DMS79 (cell line): Measurements from ENCODE around the gene MAN1B1.
"Not testable (repeated sequence)": the region's sequence is repeated elsewhere in the genome, so short reads cannot be mapped to it uniquely, and the experiment has no call there.

Experiments
- DNase-seq: peaks from one replicate; lab custom pipeline; 2025; lab: John Stamatoyannopoulos, UW

MAN1B1 gene

DNA sequence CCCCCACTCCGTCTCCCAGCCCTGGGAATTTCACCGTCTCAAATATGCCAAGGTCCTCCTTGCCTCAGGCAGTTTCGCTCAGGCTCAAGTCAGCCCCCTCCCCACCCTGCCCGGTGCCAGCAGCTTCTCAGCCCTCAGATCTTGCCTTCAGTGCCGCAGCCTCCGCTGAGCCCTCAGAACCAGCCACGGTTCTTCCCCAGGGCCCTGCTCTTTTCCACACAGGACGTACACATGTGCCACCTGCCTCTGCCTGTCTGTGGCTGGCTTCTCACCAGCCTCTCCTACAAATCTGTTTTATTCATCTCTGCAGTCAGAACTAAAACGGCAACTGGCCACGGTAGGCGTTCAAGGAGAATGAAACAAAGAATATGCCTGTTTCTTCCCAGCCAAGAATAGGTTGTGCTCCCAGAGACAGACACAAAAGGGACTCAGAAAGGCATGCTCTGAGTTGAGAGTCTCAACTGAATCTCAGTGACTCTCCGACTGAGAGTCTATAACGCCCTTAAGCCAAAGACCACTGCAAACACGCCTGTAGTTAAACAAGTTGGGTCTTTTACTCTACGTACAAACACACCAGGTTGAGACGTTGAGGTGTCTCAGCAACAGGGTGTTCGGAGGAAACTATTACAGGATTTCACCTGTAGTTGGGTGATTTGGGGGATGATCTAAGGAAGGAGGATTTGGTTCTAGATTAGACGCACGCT, 41.5 kb downstream of the MAN1B1 start:
- no peak for DNase-seq

DNA sequence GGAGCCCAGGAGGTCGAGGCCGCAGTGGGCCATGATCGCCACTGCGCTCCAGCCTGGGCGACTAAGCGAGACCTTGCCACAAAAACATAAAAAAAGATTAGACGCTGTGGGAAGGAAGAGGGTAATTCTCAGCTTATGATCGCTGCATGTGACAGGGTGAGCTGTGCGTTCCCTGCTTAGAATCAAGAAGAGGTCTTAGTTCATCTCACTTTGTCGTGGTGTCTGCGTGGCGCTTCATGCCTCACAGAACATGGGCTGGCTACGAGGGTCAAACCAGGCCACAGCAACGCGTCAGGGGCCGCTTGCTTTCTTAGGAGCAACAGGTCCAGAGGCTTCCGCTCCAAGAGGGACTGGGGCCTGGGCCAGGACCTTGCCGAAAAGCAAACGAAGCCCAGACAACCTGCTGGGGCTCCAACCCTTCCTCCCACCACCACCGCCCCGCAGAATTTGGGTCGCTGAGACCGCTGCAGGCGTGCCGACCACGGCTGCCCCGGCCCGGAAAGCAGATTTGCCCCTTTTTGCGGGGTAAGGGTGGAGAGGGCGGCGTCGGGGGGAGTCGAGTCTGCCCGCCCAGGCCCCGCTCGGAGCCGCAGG, 42.2 kb downstream of the MAN1B1 start:
- no peak for DNase-seq

DNA sequence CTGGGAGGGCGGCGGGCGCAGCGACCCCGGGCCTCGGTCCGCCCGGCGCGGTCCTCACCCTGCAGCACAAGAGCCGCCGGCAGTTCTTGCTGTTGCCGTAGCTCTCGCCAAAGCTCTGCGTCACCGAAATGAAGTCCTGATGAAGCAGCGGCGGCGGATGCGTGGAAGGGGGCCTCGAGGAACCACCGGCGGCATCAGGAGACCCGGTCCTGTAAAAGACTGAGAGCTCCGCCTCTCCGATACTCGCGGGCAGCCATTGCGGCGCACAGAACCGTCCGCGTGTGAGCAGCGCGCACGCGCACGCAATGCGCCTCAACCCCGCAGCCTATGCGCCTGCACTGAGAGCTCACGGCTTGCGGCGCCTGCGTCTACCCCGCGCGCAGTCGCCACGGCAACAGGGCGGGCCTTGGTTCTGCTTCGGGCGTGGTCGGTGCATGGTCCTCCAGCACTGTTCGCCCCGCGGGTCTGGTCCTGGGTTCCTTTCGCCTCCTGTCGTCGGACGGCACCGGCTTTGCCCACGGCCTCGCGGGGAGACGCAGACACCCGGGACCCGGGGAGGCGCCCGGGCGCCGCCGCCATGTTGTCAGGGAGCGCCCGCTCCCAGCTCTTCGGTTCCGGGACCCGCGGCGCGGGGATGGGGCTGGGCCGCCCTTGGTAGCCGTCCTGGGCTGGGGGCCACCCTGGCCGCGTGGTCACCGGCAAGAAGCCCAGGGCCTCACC, 42.8 kb downstream of the MAN1B1 start:
- DNase-seq = peak; percentile 67

DNA sequence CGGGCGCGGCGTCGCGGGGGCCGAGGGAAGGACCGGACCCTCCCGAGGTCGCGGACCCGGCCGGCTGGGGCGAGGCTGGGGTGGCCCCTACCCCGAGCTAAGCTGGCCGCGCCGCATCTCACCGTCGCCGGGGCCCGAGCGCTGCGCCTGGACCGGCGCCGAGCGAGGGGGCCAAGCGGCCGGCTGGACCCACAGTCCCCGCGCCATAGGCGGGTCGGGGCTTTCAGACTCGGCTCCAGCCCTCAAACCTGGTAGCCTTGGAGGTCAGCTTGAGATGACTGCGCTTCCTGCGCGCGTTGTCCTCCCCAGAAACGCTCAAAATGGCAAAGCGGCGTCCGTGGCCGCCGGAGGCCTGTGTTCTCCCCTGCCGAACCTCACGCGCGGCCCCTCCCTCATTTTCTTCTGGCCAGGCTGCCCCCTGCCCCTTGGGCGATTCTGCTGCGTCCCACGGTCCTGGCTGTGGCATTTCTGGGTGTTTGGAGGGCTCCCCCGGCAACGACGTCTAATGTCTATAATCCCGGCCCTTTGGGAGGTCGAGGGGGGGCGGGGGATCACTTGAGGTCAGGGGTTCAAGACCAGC, 43.5 kb downstream of the MAN1B1 start:
- DNase-seq = no peak

DNA sequence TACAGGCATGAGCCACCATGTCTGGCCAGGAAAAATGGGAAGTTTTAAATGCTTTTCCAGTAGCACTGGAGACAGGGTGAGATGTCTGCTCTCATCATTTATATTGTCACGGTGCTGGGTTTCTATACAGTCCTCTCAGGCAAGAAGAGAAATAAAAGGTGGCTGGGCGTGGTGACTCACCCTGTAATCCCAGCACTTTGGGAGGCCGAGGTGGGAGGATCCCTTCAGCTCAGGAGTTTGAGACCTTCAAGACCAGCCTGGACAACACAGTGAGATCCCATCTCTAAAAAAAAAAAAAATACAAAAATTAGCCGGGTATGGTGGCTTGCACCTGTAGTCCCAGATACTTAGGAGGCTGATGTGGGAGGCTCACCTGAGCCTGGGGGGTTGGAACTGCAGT, 47.4 kb downstream of the MAN1B1 start:
- no peak for DNase-seq

DNA sequence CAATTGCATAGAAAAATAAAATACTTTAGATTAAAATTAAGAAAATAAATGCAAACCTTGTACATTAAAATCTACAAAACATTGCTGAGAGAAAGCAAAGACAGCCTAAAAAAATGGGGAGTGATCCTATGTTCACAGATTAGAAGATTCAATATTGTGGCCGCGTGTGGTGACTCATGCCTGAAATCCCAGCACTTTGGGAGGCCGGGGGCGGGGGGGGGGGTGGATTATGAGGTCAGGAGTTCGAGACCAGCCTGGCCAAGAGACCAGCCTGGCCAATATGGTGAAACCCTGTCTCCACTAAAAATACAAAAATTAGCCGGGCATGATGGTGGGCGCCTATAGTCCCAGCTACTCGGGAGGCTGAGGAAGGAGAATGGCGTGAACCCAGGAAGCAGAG, 48.4 kb downstream of the MAN1B1 start:
- DNase-seq = not testable (repeated sequence)

DNA sequence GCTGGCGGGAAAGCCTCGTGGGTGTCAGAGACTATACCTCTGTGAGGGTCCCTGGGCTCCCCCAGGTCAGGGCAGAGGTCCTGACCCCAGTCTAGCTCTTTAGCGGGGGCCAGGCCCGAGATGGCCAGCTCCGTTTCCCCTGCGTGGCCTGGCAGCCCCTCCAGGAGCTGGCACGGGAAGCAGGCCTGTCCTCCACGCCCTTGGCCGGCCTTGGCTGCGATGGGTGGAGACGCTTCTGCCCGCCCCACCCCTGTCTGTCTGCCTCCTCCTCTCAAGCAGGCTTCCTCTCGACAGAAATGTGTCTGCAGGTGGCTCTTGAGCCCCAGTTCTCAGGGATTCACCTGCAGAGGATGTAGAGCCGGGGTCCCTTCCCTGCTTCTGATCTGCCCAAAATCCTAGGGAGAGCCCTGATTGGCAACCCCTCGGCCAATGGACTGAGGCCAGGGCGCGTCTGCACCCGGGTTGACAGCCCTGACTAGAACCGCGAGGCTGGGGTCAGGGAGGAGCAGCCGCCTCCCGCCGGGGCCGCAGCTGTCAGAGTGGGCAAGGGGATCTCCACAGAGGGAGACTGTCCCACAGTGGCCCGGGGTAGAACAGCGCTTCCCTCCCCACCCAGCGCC, 49.6 kb downstream of the MAN1B1 start:
- DNase-seq = no peak

DNA sequence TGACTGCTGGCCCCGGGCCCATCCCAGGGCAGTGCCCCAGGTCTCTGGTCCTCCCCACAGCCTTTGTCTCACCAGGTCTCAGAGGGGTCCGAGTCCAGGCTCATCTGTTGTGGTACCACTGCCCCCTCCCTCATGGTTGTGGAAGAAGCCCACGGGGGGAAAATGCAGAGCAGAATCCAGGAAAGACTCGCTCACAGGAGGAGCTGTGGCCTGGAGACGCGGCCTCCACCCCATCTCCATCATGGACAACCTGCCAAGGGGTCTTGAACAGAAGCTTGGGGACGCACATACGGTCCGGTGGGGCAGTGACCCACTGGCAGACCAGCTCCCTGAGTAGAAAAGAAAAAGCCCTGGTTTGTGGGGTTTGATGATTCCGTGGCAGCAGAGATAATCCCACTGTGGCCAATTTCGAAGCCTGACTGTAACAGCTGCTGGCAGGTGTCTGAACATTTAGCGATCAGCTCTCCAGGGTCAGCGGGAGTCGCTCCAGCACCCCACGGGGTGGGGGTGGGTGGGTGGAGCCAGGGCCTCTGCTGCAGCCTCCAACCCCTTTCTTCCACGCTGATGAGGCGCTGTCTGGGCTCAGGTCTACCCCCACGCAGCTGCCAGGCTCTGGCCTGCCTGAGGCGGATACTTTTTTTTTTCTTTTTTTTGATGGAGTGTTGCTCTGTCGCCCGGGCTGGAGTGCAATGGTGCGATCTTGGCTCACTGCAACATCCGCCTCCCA, 50.3 kb downstream of the MAN1B1 start:
- DNase-seq = no peak

DNA sequence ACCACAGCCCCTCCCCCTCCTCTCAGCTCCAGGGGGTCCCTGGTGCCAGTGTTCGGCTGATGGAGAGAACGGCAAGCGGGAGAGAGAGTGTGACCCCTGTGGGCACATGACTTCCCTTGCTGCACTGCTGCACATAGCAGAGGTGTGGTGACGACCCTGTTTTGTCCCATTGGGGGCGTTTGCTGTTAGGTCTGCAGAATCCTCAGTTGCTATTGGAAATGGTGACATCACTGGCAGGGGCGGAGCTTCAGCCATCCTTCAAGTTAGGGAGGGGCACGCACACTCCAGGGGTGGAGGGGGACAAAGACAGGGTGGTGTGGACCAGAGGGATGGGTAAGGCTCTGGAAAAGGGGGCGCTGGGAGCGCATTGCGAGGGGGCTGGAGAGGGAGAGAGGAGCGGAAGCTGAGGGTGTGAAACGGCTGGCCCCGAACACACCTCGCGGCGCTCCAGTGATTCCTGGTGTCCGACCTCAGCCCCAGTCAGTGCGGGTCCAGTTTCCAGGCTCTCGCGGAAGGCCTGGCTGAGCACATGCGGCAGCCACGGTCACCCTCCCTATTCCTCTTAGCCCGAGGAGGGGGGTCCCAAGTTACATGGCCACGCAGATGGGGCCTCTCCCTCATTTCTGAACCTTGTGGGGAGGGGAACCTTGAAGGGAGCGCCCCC, 51.4 kb downstream of the MAN1B1 start:
- DNase-seq = peak; percentile 44

DNA sequence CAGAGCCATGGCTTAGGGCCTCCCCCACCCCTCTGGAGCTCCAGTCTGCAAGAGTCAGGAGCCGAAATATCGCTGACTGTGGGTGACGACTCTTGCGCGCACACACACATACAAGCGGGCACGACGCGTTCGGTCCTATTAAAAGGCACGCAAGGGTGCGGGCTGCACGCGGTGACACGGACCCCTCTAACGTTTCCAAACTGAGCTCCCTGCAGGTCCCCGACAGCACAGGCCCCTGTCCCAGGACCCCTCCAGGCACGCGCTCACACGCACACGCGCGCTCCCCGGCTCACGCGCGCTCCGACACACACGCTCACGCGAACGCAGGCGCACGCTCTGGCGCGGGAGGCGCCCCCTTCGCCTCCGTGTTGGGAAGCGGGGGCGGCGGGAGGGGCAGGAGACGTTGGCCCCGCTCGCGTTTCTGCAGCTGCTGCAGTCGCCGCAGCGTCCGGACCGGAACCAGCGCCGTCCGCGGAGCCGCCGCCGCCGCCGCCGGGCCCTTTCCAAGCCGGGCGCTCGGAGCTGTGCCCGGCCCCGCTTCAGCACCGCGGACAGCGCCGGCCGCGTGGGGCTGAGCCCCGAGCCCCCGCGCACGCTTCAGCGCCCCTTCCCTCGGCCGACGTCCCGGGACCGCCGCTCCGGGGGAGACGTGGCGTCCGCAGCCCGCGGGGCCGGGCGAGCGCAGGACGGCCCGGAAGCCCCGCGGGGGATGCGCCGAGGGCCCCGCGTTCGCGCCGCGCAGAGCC, 52.1 kb downstream of the MAN1B1 start, which contains the start of gene GRIN1:
TSS of gene GRIN1 (plus strand) at position 433 of the 746 bp plus-strand sequence. CDS start 333 bp downstream, outside the sequence.
- no peak for DNase-seq

DNA sequence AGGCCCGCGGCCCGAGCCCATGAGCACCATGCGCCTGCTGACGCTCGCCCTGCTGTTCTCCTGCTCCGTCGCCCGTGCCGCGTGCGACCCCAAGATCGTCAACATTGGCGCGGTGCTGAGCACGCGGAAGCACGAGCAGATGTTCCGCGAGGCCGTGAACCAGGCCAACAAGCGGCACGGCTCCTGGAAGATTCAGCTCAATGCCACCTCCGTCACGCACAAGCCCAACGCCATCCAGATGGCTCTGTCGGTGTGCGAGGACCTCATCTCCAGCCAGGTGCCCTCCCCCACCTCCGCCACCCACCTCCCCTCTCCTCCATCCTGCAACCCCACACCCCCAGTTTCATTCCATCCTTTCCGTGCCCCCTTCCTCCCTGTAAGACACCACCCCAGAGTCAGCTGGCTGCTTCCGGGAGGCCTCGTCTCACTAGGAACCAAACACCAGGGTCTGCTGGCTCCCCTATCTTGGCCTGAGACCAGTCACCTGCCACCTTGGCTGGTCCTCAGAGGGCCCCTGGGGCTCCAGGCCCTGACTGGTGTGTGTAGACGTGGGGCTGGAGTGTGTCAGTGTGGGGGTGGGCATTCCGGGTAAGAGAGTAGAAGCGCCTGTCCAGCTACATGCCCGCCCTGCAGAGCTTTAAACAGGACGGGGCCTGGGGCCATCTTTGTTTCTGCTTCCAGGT, 52.8 kb downstream of the MAN1B1 start:
- DNase-seq = no peak

DNA sequence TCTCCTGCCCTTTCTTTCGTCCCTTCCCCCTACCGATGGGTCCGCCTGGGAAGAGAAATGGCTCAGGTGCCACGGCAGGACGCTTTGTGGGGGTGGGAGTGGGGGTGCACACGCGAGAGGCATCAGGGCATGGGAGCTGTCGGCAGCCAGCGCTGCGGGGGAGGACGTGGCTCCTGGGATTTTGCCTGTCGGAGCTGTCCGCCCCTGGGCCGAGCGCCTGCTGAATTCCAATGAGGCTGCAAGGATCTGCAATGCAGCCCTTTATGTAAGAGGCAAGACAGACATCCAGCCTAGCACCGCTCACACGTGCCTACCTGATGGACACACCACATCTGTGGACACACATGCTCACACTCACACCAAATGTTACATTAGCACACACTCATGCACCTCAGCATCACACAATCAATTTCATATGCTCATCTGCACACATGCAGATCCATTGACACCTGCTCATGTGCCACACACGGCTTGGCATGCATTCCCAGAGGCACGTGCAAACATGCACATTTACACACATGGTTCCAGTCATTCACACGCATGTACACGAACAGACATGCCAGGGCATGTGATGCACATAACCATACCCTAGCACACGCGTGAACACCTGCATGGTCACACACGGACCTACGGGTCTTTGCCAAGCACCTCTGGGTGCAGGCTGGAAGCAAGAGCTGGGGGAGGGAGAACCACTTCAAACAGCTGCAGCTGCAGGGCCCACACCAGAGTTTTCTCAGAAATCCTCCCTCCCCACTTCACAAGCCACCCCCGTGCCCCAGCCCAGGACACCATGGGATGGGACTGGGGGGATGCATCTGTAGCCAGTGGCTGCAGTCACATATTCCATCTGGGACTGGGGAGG, 53.6 kb downstream of the MAN1B1 start:
- DNase-seq = no peak

DNA sequence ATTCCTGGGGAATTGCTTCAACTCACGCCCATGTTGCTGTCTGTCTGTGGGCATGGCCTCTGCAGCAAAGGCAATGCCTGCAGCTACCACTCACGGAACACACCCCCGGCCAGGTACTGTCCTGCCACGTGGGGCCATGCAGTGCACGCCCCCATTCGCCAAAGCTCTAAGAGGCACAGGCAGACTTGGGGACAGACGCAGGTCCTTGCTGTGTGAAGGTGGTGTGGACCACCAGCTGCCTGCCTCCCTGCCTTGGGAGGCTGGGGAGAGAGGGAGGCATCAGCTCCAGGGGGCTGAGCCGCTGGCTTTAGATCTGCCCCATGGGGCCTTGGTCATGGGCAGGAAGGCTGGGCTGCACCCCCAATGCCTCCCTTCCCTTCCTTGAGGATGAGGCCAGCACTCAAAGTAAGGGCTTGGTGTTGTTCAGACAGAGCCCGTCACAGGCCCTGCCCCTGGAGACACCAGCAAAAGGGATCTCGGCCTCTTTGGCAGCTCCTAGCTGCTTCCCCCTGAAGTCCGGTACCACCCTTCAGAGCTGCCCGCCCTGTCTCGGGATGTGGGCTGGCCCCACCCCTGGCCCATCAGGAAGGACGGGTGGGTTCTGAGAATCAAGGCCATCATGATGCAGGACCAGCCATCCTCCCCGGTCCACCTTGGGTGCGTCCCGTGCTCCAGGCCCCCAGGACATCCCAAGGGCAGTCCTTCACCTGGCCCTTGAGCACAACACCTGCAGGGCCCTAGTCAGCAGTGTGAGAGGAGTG, 54.4 kb downstream of the MAN1B1 start:
- no peak for DNase-seq

DNA sequence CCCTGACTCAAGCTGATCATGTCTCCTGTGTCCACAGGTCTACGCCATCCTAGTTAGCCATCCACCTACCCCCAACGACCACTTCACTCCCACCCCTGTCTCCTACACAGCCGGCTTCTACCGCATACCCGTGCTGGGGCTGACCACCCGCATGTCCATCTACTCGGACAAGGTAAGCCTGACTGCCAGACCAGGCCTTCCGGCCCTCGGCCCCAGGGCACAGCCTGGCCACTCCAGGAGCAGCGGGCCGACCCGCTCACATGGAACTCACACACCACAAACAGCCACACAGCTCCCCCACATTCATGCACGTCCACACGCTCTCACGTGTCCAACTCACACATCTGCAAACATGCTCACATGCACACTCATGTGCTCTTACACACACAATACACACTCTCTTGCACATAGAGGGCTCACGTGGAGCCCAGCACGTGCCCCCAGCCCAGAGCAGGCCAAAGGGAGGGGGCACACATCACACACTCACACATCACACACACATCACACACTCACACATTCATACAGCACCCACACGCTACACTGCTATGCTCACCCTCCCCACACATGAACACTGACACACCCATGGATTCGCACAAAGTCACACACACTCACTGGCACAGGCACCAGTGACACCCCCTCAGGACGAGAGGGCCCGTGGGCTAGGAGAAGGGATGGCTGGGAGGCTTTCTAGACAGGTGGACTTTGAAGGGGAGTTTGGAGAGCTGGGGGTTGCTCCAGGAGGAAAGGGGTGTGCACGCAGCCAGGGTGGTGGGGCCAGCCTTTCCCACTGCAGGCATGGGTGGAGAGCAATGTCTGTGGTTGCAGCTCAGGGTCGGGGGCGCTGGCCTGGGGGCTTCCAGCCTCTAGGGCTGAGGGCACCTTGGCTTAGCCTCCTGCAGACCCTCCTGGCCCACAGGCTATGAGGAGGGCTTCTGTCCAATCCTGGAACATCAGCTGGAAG, 55.5 kb downstream of the MAN1B1 start:
- DNase-seq = no peak

DNA sequence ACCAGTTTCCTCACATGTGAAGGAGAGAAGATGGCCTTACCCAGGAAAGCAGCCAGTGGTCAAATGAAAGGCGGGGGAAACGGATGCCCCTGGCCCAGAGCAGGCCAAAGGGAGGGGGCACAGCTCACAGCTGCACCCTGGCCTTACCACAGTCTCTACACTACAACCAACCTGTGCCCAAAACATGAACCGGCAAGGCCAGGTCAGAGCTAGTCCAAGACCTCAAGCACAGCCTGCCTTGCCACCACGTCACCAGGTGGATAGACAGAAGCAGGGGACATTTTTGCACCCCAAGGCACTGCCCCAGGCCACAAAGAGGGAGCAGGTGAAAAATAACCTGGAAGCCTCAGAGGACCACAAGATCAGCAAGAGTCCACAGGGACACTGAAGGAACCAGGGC, 56.7 kb downstream of the MAN1B1 start:
- no peak for DNase-seq

DNA sequence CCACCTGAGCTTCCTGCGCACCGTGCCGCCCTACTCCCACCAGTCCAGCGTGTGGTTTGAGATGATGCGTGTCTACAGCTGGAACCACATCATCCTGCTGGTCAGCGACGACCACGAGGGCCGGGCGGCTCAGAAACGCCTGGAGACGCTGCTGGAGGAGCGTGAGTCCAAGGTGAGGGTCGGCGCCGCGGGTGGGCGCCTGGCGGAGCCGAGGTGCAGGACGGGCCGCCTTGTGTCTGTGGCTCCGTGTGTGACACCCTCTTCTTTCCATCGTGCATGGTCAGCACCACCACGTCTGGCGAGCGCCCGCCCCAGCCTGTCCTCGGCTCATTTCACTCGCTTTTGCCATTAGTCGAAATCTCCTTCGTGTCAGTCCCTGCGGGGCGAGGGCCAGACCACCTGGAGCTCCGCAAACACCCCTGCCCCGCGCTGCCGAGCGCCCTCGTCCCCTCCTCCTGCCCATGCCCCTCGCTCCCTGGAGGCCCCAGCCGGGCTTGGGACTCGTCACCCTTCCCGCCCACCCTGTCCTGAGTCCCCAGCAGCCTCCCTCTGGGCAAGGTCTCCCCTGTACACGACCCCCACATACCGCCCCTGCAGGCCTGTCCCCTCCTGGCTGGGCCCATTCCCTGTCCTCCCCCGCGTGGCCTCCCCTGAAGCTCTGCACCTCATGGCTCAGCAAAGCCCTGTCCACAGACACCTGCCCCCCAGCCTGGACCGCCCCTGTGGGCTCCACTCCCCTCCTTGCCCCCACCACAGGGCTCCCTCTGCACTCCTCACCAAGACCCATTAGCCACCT, 59.1 kb downstream of the MAN1B1 start:
- no peak for DNase-seq
